ENCODE results near the gene MCF2.

Gene MCF2

DNA sequence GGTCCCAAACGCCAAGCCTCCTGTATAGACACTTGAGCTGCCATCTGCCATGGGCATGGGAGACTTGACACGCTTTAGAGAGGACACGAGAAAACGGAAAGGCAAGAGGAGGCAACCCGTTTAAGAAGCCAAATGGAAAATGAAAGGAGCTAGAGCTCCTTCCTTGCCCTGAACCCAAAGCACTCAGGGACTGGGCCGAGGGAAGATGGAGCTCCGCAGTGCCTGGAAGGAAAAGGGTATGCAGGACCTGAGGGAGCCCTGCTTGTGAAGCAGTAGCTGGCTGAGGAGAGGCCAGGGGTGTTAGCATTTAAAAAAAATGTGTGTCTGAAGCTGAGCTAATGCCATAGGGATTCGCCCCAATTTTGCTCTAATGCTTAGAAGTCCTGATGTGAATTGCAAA lies 15.1 kb downstream of the MCF2 start:
- TF ChIP-seq EZH2phosphoT487 (IDR thresholded peaks at IDR 0.05; ENCODE audit: low read length): no peak
- no peak for TF ChIP-seq EZH2 (optimal IDR thresholded peaks at IDR 0.05; ENCODE audit: low read depth, low read length)
- TF ChIP-seq, protein P1, sequence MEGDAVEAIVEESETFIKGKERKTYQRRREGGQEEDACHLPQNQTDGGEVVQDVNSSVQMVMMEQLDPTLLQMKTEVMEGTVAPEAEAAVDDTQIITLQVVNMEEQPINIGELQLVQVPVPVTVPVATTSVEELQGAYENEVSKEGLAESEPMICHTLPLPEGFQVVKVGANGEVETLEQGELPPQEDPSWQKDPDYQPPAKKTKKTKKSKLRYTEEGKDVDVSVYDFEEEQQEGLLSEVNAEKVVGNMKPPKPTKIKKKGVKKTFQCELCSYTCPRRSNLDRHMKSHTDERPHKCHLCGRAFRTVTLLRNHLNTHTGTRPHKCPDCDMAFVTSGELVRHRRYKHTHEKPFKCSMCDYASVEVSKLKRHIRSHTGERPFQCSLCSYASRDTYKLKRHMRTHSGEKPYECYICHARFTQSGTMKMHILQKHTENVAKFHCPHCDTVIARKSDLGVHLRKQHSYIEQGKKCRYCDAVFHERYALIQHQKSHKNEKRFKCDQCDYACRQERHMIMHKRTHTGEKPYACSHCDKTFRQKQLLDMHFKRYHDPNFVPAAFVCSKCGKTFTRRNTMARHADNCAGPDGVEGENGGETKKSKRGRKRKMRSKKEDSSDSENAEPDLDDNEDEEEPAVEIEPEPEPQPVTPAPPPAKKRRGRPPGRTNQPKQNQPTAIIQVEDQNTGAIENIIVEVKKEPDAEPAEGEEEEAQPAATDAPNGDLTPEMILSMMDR (IDR thresholded peaks at IDR 0.05; ENCODE audit: low read length): no peak
- no peaks in the 10 kb centered on the region for H3F3A ChIP-seq (ENCODE audit: insufficient read depth, low read length)
- no peak overlapping the region for H2AFZ ChIP-seq (ENCODE audit: low read length)
- H3K4me2 ChIP-seq (ENCODE audit: low read depth, low read length): no peak overlapping the region
- H3K27me3 ChIP-seq (replicated peaks; ENCODE audit: insufficient read depth, low read length): no peaks in the 10 kb centered on the region
- H3K9ac ChIP-seq (ENCODE audit: low read length): no peak overlapping the region
- H3K9me3 ChIP-seq (replicated peaks; ENCODE audit: insufficient read depth, low read length): no peaks in the 10 kb centered on the region
- H3K27ac ChIP-seq (ENCODE audit: low read length): no peak overlapping the region
- H4K20me1 ChIP-seq (ENCODE audit: insufficient read depth, low read length): no peaks in the 10 kb centered on the region
- H3K4me3 ChIP-seq (ENCODE audit: low read length): no peak overlapping the region
- no peaks in the 10 kb centered on the region for H3K36me3 ChIP-seq (replicated peaks; ENCODE audit: insufficient read depth, low read length)
- H3K9me2 ChIP-seq (replicated peaks; ENCODE audit: insufficient read depth, low read length): no peaks in the 10 kb centered on the region
- no peaks in the 10 kb centered on the region for H3K79me2 ChIP-seq (ENCODE audit: low read length)
- DNase-seq: no peak
- H3K4me1 ChIP-seq (ENCODE audit: low read length): no peaks in the 10 kb centered on the region

DNA sequence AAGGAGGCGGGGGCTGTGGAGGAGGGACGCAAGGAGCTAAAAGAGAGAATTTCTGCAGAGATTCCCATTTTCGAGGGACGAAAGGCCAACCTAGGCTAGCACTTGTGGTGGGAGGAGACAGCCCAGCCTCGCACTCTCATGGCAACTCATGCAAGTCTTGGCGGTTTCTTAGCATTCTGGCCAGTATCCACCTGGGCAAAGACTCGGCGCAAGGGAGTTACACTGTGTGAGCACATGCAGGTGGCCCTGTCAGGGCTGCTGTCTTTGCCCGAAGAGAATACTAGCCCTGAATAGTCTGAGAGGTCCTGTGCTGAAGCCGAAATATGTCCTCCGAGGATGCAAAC lies 15.5 kb downstream of the MCF2 start:
- Histone ChIP-seq H3K4me2 (ENCODE audit: low read depth, low read length) (no peak overlapping the region), H3K79me2 (ENCODE audit: low read length) (no peaks in the 10 kb centered on the region), H3F3A (ENCODE audit: insufficient read depth, low read length) (no peaks in the 10 kb centered on the region), H2AFZ (ENCODE audit: low read length) (no peak overlapping the region), H3K9me3 (replicated peaks; ENCODE audit: insufficient read depth, low read length) (no peaks in the 10 kb centered on the region), H3K9ac (ENCODE audit: low read length) (no peak overlapping the region), H3K4me1 (ENCODE audit: low read length) (no peaks in the 10 kb centered on the region), H3K27ac (ENCODE audit: low read length) (no peak overlapping the region), H4K20me1 (ENCODE audit: insufficient read depth, low read length) (no peaks in the 10 kb centered on the region), H3K4me3 (ENCODE audit: low read length) (no peak overlapping the region), H3K9me2 (replicated peaks; ENCODE audit: insufficient read depth, low read length) (no peaks in the 10 kb centered on the region), H3K36me3 (replicated peaks; ENCODE audit: insufficient read depth, low read length) (no peaks in the 10 kb centered on the region), H3K27me3 (replicated peaks; ENCODE audit: insufficient read depth, low read length) (no peaks in the 10 kb centered on the region)
- no peak for DNase-seq
- TF ChIP-seq, protein P1 (IDR thresholded peaks at IDR 0.05; ENCODE audit: low read length): no peak
- no peak for TF ChIP-seq EZH2 (optimal IDR thresholded peaks at IDR 0.05; ENCODE audit: low read depth, low read length)
- no peak for TF ChIP-seq EZH2phosphoT487 (IDR thresholded peaks at IDR 0.05; ENCODE audit: low read length)

DNA sequence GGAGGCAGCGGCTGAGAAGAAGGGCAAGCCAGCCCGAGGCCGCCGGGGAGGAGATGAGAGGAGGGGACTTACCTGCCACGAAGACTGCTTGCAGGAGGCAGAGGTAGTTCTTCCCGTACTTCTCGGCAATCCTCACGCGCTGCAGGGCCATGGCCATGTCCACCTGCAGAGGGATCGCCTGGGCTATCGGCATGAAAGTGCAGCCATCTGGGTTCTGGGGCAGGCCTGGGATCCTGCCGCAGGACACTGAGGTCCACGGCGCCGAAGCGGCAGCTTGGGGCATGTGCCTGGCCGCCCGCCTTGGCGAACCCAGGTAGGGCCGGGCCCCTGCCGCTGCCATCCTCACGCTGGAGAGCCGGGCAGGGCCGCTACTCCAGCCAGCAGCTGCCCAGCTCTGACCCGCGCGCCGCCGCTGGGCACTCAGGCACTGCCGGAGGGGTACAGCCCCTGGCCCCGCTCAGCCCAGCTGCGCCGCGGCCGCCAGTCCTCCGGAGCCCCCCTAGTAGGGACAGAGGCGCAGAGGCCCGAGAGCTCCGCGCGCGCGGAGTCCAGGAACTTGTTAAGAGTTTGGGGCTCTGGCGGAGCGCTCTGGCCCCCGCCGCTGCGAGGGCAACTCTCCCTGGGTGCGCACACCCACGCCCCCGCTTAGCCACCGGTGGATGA lies 16.0 kb downstream of the MCF2 start:
- no peaks in the 10 kb centered on the region for H3K9me2 ChIP-seq (replicated peaks; ENCODE audit: insufficient read depth, low read length)
- H3K27ac ChIP-seq (ENCODE audit: low read length): no peak overlapping the region
- no peaks in the 10 kb centered on the region for H3F3A ChIP-seq (ENCODE audit: insufficient read depth, low read length)
- H2AFZ ChIP-seq (ENCODE audit: low read length): no peak overlapping the region
- no peak for DNase-seq
- H3K4me3 ChIP-seq (ENCODE audit: low read length): no peak overlapping the region
- TF ChIP-seq EZH2 (optimal IDR thresholded peaks at IDR 0.05; ENCODE audit: low read depth, low read length) (no peak), EZH2phosphoT487 (IDR thresholded peaks at IDR 0.05; ENCODE audit: low read length) (no peak)
- TF ChIP-seq, protein P1 (IDR thresholded peaks at IDR 0.05; ENCODE audit: low read length): no peak
- H3K79me2 ChIP-seq (ENCODE audit: low read length): no peaks in the 10 kb centered on the region
- H3K27me3 ChIP-seq (replicated peaks; ENCODE audit: insufficient read depth, low read length): no peaks in the 10 kb centered on the region
- H3K4me1 ChIP-seq (ENCODE audit: low read length): no peaks in the 10 kb centered on the region
- H4K20me1 ChIP-seq (ENCODE audit: insufficient read depth, low read length): no peaks in the 10 kb centered on the region
- H3K9ac ChIP-seq (ENCODE audit: low read length): no peak overlapping the region
- no peaks in the 10 kb centered on the region for H3K36me3 ChIP-seq (replicated peaks; ENCODE audit: insufficient read depth, low read length)
- H3K4me2 ChIP-seq (ENCODE audit: low read depth, low read length): no peak overlapping the region
- H3K9me3 ChIP-seq (replicated peaks; ENCODE audit: insufficient read depth, low read length): no peaks in the 10 kb centered on the region
